ENCODE results near the gene CNTNAP4.

DNA sequence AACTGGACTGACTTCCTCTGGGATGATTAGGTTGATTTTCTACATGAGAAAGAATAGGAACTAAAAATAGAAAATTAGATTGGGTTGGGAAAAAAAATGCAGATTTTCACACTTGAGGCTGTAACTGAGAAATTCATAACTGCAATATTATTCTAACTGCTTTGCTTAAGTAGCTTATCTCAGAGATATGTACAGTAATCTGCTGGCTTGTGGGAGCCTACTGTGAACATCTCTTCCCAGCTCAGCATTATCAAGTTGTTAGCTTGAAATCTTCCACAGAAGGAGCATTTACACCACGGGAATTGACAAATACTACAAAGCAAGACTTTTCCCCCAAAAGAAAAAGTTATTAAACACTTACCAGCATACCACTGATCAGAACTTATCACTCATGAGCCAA, 58.9 kb downstream of the CNTNAP4 start:
- TF ChIP-seq POLR2AphosphoS5 (IDR thresholded peaks at IDR 0.05) (no peak), POLR2A (IDR thresholded peaks at IDR 0.05) (no peak)

Measured in prostate gland (tissue), 1 donor.